ENCODE measurements around the gene TP53.

Gene TP53

DNA sequence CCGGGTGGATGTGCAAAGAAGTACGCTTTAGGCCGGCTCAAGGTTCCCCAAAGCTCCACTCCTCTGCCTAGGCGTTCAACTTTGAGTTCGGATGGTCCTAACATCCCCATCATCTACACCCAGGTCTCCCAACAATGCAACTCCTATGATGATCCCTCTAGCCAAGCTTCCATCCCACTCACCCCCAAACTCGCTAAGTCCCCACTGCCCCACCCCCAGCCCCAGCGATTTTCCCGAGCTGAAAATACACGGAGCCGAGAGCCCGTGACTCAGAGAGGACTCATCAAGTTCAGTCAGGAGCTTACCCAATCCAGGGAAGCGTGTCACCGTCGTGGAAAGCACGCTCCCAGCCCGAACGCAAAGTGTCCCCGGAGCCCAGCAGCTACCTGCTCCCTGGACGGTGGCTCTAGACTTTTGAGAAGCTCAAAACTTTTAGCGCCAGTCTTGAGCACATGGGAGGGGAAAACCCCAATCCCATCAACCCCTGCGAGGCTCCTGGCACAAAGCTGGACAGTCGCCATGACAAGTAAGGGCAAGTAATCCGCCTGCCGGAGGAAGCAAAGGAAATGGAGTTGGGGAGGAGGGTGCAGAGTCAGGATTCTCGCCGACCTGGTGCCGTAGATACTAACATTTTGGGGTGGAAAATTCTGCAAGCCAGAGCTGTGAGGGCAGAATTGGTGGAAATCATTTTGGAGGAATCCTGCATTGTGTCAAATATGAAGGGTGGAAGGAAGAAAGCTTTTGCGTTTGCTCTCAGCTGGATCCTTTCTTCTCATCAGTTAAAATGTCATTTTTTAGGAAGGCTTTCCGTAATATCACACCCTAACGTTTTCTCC is at the start of gene TP53:
Gene TP53, minus strand, starts transcription at position 419 of the 836 bp plus-strand sequence. CDS start 10,896 bp downstream, outside the sequence.
- DNase-seq, result peak; percentile 89

DNA sequence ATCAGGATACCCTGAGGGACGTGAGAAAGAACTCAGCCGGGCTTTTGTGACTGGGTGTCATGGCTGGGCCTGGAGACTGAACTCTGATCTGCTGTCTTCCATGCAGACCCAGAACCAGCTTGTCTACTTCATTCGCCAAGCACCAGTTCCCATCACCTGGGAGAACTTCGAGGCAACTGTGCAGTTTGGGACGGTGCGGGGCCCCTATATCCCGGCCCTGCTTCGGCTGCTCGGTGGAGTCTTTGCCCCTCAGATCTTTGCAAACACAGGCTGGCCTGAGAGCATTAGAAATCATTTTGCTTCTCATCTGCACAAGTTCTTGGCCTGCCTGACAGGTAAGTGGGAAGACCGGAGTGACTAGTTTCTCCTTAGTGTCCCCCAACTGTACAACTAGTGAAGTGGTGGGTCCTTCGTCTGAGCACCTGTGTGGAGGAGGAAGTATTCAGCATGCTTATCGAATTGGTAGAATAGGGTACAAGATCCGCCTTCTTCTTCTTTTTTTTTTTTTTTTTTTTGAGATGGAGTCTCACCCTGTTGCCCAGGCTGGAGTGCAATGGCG is 45.8 kb upstream of the TP53 start:
- DNase-seq, result no peak

GRCh38 chr17:7729816-7730215 is 42.5 kb upstream of the TP53 start:
- DNase-seq, result no peak

DNA sequence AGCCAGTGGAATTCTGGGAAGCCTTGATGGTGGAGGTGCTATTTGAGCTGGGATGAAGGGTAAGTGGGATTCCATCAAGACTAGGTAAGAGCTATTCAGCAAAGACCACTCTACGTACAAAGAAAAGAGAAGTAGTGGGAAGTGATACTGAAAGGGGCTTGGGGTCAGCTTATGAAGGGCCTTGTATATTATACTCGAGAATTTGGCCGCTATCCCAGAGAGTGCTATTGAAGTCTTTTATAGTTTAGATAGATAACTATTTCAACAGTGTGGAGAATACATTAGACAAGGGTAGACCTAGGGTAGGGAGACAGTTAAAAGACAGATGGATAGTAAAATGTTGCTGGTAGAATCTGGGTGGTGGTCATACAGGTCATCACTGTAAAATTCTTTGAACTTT is 40.6 kb upstream of the TP53 start:
- no peak for DNase-seq

GRCh38 chr17:7721612-7722011 is 34.3 kb upstream of the TP53 start:
- no peak for DNase-seq

DNA sequence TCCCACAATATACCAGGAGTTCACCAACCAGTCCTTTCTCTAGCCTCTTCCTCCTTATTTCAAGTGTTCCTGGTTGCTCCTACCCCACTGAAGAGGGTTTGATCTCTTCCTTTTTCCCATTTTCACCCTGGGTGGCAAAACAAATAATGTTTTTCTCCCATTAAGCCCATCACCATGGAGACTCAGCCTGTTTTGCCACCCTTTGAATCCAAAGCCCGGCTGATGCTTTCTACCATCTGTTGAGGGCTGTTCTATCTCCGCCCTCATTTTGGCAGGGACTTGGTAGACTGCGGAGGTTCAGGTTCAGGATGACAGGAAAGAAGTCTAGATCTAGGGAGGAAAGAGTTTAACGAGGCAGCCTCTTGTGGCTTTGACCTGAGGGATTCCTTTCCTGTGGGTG is 32.8 kb upstream of the TP53 start:
- no peak for DNase-seq

- no peak for DNase-seq
Observed at GRCh38 chr17:7719661-7720060, 32.4 kb upstream of the TP53 start.

GRCh38 chr17:7717756-7718350 is 30.6 kb upstream of the TP53 start:
- no peak for DNase-seq

DNA sequence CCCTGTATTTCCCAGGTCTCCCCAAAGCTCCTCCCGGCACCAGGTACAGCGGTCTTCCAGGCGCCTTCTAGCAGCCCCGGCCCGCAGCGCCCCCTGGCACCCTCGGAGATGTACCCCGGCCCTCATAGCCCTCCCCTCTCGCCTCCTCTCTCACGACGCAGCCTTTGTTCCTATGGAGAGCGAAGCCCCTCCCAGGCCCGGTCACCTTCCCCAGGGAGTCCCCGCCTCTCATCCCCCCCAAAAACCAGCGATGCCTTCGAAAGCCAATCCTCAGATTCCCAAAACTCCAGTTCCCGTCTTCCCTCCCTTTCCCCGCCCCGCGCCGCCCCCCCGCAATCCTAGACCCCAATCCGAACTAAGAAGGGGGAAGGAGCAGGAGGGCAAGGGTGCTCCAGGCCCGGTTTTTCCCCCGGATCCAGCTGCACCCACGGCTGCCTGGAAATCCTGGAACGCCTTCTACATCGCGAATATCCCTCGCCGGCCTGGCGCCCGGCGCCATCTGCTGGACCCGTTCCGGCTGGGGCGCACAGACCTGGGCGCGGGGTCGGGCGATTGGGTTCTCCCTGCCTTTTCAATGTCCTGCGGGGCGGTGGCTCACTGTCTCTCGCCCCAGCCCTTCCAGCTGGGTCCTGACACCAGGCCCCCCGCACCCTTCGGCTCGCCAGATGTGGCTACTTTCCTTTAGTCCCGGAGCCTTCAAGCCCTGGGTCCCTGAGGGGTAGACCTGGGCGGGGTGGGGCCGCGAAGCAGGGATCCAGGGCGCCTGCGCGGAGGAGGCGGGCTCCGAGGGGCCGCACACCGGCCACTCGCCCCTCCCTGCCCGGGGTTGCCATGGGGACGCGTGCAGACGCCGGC is 29.8 kb upstream of the TP53 start, which contains the start of gene DNAH2:
Gene DNAH2, plus strand, starts transcription at position 844 of the 855 bp plus-strand sequence. CDS start 1,991 bp downstream, outside the sequence.
- peak; percentile 24 for DNase-seq

- no peak for DNase-seq
Observed at GRCh38 chr17:7715936-7716886, 28.9 kb upstream of the TP53 start.

DNA sequence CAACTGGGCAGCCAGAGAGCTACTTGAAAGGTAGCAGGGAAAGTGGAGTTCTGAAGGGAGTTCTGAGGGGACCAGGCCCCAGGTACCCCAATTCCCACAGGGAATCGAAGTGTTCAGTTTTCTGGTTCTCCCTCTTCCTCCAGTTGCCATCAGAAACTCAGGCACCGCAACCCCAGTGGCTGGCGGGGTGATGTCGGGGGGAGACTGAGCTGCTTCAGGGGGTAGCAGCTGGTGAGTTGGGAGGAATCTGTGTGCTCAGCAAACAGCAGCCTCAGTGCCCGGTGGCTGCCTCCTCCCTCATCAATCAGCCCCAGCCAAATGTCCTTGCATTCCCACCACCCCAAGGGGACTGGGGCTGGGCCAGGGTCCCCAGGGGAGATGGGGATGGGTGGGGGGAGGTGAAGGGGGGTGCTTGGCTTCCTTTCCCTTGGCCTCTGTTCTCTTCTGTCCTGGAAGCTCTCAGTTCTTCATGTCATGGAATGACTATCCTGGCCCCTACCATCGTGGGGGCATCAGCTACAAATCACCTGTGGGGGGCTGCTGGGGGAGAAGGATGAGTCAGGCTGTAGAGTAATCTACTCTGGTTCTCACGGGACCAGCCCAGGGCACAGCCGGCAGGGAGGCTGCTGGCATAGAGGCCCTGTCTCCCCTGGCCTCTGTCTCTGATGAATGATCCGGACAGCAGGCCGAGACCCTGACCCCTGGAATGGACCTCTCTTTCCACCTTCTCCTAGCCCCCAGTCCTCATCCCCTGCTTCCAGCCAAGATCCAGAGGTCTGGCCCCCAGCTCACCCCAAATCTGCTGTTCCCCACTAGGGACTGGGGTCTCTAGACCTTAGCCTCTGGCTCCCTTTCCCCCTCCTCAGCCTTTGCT is 27.7 kb upstream of the TP53 start:
- no peak for DNase-seq

- DNase-seq, result no peak
Observed at GRCh38 chr17:7713782-7714181, 26.5 kb upstream of the TP53 start.

GRCh38 chr17:7712111-7712771 is 25.0 kb upstream of the TP53 start:
- DNase-seq, result no peak

GRCh38 chr17:7711051-7711755 is 23.9 kb upstream of the TP53 start:
- no peak for DNase-seq

- no peak for DNase-seq
Observed at GRCh38 chr17:7710301-7710700, 23.0 kb upstream of the TP53 start.

DNA sequence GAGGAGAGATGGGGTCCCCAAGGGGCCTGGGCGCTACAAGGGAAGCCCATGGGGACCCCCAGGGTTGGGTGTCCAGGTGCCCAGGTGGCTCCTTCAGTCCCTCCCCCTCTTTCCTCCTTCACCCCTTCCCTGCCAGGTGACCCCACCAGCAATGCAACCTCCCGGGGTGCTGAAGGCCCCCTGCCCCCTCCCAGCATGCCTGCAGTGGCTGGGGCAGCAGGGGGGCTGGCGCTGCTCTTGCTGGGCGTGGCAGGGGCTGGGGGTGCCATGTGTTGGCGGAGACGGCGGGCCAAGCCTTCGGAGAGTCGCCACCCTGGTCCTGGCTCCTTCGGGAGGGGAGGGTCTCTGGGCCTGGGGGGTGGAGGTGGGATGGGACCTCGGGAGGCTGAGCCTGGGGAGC is 21.7 kb upstream of the TP53 start:
- no peak for DNase-seq

GRCh38 chr17:7707858-7708750 is 20.8 kb upstream of the TP53 start:
- no peak for DNase-seq

DNA sequence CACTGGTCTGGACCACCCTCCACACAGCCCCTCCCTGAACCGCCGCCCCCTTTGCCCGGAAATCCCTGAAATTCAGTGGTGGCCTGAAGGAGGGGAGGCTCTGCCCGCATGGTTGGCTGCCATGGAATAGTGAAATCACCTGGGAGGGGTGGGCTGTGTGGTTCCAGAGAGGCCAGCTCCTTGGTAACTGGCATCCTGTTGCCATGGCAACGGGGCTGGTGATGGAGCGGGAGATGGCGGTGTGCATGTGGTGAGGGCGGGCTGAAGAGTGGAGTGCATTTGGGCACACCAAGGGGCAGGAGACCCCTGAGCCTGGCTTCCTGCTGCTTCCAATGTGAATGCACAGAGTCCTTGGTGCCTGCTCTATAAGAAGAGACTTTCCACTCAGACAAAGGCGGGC is 20.2 kb upstream of the TP53 start:
- no peak for DNase-seq

All from stimulated activated naive CD4-positive, alpha-beta T cell treated with Interleukin-2 at 50 U/mL for 16 hours (primary cell).